ENCODE measurements around the gene IL32.

Gene IL32

DNA sequence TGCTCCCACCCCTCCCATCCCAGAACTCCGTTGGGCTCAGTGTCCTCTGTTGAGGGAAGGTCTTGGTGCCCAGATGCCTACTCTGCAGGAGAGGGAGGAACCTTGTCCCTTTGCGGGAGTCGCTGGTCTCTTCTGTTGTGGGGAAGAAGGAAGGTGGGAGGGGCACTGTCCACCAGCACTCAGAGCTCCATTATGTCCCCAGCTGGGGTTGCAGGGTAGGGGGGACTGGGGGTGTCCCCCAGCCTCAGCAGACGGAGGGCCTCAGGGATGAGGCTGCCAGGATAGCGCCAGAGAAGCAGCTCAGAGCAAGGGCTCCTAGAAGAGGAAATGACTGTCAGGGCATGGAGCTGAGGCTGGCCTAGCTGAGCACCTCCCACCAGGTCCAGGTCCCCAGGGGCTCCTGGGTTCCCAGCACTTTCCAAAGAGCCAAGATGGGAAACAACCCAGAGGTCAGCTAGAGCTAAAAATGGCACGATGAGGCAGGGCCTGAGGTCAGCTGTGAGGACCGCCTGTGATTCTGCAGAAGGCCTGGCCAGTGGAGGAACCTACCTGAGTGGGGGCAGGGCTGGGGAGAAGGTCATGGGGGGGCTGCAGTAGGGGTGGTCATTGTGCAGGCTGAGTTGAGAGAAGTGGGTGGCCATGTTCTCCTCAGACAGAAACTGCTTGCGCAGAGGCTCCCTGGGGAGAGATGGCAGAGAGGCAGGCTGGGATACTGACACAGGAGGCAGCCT, 42.6 kb upstream of the IL32 start (continued):
- TF ChIP-seq, protein P1, sequence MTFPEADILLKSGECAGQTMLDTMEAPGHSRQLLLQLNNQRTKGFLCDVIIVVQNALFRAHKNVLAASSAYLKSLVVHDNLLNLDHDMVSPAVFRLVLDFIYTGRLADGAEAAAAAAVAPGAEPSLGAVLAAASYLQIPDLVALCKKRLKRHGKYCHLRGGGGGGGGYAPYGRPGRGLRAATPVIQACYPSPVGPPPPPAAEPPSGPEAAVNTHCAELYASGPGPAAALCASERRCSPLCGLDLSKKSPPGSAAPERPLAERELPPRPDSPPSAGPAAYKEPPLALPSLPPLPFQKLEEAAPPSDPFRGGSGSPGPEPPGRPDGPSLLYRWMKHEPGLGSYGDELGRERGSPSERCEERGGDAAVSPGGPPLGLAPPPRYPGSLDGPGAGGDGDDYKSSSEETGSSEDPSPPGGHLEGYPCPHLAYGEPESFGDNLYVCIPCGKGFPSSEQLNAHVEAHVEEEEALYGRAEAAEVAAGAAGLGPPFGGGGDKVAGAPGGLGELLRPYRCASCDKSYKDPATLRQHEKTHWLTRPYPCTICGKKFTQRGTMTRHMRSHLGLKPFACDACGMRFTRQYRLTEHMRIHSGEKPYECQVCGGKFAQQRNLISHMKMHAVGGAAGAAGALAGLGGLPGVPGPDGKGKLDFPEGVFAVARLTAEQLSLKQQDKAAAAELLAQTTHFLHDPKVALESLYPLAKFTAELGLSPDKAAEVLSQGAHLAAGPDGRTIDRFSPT (tag by site-specific recombination; IDR thresholded peaks at IDR 0.05): 0 out of 2 replicates have a peak, but pooled peaks have one; percentile 68
- no peak for TF ChIP-seq ZNF677 (tag by site-specific recombination; IDR thresholded peaks at IDR 0.05)
- peak; percentile 52; the same call in 1 of the 2 replicates for TF ChIP-seq BCL11A (tag by site-specific recombination; IDR thresholded peaks at IDR 0.05; ENCODE audit: low read depth)
- peak; percentile 91; the same call in 1 of the 2 replicates for TF ChIP-seq ZNF76 (tag by site-specific recombination; IDR thresholded peaks at IDR 0.05; ENCODE audit: borderline replicate concordance, low read depth)
- peak; percentile 23 for TF ChIP-seq ZIC2 (tag by site-specific recombination; IDR thresholded peaks at IDR 0.05)
- TF ChIP-seq ZNF768 (tag by site-specific recombination; IDR thresholded peaks at IDR 0.05): no peak
- TF ChIP-seq, protein P2, sequence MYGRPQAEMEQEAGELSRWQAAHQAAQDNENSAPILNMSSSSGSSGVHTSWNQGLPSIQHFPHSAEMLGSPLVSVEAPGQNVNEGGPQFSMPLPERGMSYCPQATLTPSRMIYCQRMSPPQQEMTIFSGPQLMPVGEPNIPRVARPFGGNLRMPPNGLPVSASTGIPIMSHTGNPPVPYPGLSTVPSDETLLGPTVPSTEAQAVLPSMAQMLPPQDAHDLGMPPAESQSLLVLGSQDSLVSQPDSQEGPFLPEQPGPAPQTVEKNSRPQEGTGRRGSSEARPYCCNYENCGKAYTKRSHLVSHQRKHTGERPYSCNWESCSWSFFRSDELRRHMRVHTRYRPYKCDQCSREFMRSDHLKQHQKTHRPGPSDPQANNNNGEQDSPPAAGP (tag by site-specific recombination; IDR thresholded peaks at IDR 0.05): no peak
- peak; percentile 33; the same call in 1 of the 2 replicates for TF ChIP-seq SP2 (tag by site-specific recombination; IDR thresholded peaks at IDR 0.05)
- TF ChIP-seq HOXA7 (CRISPR knock-in tag; IDR thresholded peaks at IDR 0.05; ENCODE audit: borderline replicate concordance): no peak
- peak; percentile 80 for TF ChIP-seq GLIS1 (tag by site-specific recombination; IDR thresholded peaks at IDR 0.05)
- TF ChIP-seq ZBTB21 (tag by site-specific recombination; IDR thresholded peaks at IDR 0.05): no peak
- TF ChIP-seq ZBTB17 (tag by site-specific recombination; IDR thresholded peaks at IDR 0.05): 0 out of 2 replicates have a peak, but pooled peaks have one; percentile 0
- no peak for TF ChIP-seq SCRT2 (tag by site-specific recombination; IDR thresholded peaks at IDR 0.05)
- TF ChIP-seq ZFP37 (tag by site-specific recombination; IDR thresholded peaks at IDR 0.05): peak; percentile 41; the same call in 1 of the 2 replicates

DNA sequence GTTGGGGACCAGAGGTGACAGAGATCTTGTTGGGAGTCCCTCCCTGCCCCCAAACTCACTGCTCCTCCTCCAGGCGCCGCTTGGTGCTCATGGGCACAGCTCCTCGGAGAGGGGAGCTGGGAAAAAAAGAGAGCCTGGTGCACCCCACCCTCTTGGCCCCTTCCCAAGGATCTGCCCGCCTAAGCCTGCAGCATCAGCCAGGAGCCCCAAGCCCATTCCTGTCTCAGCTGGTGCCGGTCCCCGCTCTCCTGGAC, 42.1 kb upstream of the IL32 start:
- Histone ChIP-seq H3K36me3 (ENCODE audit: control insufficient read depth in 2 of 2, insufficient read depth in 1 of 2, low read length in 2 of 2) (peaks cover 0 to 22% of the 10 kb centered on the region in 2 experiments; a peak in 1 of 3 replicates), H3K4me3 (ENCODE audit: low read depth, low read length) (peak overlapping the region; percentile 72), H3K9me3 (ENCODE audit: control insufficient read depth, insufficient read depth, low read depth, low read length) (no peaks in the 10 kb centered on the region), H3K4me1 (ENCODE audit: control insufficient read depth, insufficient read depth, low read length) (peaks cover 25% of the 10 kb centered on the region), H3K27ac (ENCODE audit: extremely low read depth, low read depth, low read length) (peak overlapping the region; percentile 85; the same call in 1 of the 2 replicates)
- CTCF ChIA-PET: interaction anchor here (0.6 to 4.1 kb wide), 4 partner anchors 8 to 1922 kb away, joined by 3 to 41 read pairs (median 4); no protein-coding TSS in a partner anchor
- POLR2A ChIA-PET: interaction anchor here (0.6 to 11.9 kb wide), 11 partner anchors 9 to 488 kb away, joined by 3 to 247 read pairs (median 4); partner anchors contain the start of gene PKMYT1
- TF ChIP-seq, protein P3, sequence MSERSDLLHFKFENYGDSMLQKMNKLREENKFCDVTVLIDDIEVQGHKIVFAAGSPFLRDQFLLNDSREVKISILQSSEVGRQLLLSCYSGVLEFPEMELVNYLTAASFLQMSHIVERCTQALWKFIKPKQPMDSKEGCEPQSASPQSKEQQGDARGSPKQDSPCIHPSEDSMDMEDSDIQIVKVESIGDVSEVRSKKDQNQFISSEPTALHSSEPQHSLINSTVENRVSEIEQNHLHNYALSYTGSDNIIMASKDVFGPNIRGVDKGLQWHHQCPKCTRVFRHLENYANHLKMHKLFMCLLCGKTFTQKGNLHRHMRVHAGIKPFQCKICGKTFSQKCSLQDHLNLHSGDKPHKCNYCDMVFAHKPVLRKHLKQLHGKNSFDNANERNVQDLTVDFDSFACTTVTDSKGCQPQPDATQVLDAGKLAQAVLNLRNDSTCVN (tag by site-specific recombination; optimal IDR thresholded peaks at IDR 0.05): no peak
- TF ChIP-seq BCL11A (tag by site-specific recombination; IDR thresholded peaks at IDR 0.05; ENCODE audit: low read depth) (peak; percentile 9; the same call in 1 of the 2 replicates), IKZF3 (tag by site-specific recombination; IDR thresholded peaks at IDR 0.05) (peak; percentile 73), ZNF433 (tag by site-specific recombination; IDR thresholded peaks at IDR 0.05; ENCODE audit: low read depth) (no peak), ZNF76 (tag by site-specific recombination; IDR thresholded peaks at IDR 0.05; ENCODE audit: borderline replicate concordance, low read depth) (peak; percentile 6), ZNF2 (tag by site-specific recombination; IDR thresholded peaks at IDR 0.05) (no peak), ZIC2 (tag by site-specific recombination; IDR thresholded peaks at IDR 0.05) (0 out of 2 replicates have a peak, but pooled peaks have one; percentile 2), ZNF514 (tag by site-specific recombination; IDR thresholded peaks at IDR 0.05) (no peak)
- TF ChIP-seq, protein P1 (tag by site-specific recombination; IDR thresholded peaks at IDR 0.05): peak; percentile 69
- TF ChIP-seq, protein P4, sequence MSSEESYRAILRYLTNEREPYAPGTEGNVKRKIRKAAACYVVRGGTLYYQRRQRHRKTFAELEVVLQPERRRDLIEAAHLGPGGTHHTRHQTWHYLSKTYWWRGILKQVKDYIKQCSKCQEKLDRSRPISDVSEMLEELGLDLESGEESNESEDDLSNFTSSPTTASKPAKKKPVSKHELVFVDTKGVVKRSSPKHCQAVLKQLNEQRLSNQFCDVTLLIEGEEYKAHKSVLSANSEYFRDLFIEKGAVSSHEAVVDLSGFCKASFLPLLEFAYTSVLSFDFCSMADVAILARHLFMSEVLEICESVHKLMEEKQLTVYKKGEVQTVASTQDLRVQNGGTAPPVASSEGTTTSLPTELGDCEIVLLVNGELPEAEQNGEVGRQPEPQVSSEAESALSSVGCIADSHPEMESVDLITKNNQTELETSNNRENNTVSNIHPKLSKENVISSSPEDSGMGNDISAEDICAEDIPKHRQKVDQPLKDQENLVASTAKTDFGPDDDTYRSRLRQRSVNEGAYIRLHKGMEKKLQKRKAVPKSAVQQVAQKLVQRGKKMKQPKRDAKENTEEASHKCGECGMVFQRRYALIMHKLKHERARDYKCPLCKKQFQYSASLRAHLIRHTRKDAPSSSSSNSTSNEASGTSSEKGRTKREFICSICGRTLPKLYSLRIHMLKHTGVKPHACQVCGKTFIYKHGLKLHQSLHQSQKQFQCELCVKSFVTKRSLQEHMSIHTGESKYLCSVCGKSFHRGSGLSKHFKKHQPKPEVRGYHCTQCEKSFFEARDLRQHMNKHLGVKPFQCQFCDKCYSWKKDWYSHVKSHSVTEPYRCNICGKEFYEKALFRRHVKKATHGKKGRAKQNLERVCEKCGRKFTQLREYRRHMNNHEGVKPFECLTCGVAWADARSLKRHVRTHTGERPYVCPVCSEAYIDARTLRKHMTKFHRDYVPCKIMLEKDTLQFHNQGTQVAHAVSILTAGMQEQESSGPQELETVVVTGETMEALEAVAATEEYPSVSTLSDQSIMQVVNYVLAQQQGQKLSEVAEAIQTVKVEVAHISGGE (tag by site-specific recombination; conservative IDR thresholded peaks at IDR 0.05; ENCODE audit: low read depth): no peak
- TF ChIP-seq, protein P5, sequence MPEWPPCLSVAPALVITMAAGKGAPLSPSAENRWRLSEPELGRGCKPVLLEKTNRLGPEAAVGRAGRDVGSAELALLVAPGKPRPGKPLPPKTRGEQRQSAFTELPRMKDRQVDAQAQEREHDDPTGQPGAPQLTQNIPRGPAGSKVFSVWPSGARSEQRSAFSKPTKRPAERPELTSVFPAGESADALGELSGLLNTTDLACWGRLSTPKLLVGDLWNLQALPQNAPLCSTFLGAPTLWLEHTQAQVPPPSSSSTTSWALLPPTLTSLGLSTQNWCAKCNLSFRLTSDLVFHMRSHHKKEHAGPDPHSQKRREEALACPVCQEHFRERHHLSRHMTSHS (tag by site-specific recombination; IDR thresholded peaks at IDR 0.05): no peak
- TF ChIP-seq, protein P6, sequence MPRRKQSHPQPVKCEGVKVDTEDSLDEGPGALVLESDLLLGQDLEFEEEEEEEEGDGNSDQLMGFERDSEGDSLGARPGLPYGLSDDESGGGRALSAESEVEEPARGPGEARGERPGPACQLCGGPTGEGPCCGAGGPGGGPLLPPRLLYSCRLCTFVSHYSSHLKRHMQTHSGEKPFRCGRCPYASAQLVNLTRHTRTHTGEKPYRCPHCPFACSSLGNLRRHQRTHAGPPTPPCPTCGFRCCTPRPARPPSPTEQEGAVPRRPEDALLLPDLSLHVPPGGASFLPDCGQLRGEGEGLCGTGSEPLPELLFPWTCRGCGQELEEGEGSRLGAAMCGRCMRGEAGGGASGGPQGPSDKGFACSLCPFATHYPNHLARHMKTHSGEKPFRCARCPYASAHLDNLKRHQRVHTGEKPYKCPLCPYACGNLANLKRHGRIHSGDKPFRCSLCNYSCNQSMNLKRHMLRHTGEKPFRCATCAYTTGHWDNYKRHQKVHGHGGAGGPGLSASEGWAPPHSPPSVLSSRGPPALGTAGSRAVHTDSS (tag by site-specific recombination; IDR thresholded peaks at IDR 0.05): peak; percentile 6; the same call in 1 of the 2 replicates

All from HEK293 (cell line).